GF-D8 (cell line): ENCODE results near the gene PRDM16.

Source experiments
- DNase-seq: peaks from one replicate; lab custom pipeline; 2025; lab: John Stamatoyannopoulos, UW

Gene PRDM16

GRCh38 chr1:3412376-3412775 is 343.4 kb downstream of the PRDM16 start:
- no peak for DNase-seq

DNA sequence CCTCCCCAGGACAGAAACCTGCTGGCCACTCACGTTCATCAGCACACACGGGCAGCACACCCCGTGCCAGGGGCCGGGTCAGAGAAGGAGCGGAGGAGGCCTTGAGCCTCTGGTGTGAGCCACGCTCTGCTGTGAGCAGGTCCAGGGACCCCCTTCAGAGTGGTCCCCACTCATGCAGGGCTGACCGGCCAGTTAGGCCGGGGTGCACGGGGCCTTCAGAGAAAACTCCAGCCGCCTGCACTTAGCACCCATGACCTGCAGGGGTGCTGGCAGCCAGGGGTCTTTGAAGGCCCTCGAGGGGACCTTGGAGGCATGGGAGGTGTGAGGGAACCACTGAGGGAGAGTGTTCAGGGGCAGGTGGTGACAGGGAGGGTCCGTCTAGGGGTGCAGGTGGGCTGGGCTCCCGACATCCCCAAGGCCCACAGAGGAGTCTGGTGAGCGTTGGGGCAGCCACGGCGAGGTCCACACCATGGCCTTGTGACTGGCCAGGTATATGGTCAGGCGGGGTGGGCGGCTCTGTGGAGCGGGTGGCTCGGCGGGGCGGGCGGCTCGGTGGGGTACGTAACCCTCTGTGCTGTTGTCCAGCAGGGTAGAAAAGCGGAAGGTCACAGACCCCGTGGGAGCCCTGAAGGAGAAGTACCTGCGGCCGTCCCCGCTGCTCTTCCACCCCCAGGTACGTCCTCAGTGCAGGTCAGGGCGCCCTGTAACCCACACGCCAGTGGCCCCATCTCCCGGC is 345.1 kb downstream of the PRDM16 start:
- DNase-seq: no peak

DNA sequence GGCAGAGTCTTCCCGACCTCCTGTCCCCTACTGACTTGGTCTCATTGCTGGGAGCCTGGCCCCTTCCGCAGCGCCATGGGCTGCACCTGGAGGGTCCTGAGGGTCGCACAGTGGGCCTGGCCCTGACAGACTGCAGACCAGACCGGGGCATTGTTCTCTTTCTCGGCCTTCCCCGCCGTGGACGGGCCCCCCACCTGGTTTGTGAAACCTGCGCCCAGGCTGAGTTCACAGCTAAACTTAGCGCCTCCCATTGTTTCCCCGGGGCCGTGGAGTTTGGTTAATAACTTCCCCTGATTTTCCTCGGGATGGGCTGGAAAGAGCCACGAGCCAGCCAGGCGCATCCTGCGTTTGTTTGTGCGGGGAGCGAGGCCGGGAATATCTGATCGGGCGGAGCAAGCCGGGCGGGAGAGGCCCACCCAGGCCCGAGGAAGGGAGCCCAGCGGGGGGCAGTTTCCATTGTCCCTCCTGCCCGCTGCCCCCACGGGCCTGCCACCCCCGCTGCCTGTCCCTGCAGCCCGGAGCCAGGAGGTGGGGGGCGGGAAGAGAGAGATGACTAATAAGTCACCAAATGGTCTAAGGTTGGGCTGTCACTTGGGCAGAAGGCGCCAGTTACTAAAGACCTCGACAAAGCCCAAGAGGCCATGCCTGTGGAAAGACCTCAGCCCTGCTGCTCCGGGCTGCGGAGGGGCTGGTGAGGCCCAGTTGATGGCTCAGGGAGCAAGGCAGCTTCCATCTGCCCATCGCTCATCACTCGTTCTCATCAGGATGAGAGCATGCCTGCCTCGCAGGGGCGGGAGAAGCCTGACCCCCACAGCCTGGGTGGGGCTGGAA is 346.5 kb downstream of the PRDM16 start:
- DNase-seq: no peak

- DNase-seq: no peak
These were observed 348.2 kb downstream of the PRDM16 start for GRCh38 chr1:3417082-3417739.

DNA sequence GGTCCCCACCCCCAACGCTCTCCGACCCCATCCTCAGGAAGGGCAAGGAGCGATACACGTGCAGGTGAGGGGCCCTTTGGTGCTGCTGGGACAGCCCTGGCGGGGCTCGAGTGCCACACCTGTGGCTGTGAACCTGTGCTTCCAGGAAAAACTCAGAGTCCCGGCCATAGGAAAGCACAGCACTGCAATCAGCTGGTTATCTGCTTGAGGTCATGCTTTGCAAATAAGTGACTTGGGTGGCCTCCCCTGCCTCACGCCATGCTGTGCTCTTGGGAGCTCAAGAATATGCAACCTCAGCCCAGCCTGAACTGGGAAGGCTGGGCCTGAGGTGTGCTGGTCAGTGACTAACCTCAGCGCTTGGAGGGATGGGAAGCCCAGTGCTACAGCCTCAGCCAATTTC is 348.9 kb downstream of the PRDM16 start:
- no peak for DNase-seq

DNA sequence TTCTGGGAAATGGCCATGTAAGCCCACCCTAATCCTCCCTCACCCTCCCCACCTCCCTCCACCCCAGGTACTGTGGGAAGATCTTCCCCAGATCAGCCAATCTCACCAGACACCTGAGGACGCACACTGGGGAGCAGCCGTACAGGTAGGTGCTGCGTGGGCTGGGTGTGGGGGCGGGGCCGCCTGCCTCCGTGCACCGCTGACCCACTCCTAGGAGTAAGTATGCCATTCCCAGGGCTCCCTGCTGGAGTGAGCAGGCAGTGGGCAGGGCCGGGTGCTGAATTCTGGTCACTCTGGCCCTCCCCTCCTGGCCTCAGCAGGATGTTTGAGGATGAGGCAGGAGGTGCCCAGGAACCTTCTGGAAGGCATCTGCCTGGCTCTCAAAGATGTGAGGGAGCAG is 349.6 kb downstream of the PRDM16 start:
- DNase-seq: no peak

GRCh38 chr1:3419415-3420204 is 350.6 kb downstream of the PRDM16 start:
- no peak for DNase-seq

- no peak for DNase-seq
These were observed 351.4 kb downstream of the PRDM16 start for GRCh38 chr1:3420218-3420951.

DNA sequence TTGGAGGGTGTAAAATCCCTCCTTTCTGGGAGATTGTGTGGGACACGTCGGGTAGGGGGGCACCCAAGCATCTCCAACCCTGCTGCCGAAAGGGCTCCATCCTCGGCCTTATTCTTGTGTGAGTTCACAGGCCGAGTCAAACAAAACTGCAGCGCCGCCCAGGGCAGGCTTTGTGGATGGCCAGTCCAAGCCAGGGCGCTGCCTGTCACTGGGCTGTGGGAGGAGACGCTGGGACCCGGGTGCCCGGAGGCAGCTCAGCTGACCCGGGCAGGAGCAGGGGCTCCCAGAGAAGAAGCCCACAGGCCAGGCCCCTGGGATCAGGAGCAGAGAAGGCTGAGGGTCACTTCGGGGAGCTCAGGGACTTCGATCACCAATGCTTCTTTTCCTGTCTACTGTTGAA is 353.6 kb downstream of the PRDM16 start:
- DNase-seq: no peak

GRCh38 chr1:3423245-3423829 is 354.3 kb downstream of the PRDM16 start:
- no peak for DNase-seq

DNA sequence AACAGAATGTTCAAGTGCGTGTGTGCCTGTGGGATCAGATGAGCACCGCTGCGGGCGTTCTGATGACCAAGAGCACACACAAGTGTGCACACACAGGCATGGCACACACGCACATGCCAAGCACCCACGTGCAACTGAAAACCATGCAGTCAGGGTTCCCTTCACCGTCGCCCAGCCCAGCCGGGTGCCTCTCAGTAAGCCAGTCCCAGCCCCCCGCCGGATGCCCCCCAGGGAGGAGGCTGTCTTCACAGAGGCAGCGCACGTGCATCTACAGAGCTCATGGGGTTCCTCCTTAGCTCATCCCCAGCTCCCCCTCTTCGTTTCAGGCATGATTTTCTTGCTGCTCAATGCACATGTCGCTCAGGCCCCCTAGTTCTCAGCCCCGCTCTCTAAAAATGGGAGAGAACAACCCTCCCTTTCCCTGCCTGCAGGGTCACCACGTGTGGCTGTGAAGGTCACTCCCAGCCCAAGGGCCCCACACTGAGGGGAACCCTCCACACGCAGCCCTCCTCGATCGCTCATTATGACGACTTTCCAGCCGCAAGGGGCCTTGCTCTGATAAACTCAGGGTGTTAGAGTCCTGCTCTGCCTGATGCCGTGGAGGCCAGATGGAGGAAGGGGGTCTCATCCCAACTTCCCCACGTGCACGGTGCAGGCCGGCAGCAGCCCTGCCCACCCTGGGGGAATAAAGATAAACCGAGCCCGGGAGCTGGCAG is 355.1 kb downstream of the PRDM16 start:
- no peak for DNase-seq

DNA sequence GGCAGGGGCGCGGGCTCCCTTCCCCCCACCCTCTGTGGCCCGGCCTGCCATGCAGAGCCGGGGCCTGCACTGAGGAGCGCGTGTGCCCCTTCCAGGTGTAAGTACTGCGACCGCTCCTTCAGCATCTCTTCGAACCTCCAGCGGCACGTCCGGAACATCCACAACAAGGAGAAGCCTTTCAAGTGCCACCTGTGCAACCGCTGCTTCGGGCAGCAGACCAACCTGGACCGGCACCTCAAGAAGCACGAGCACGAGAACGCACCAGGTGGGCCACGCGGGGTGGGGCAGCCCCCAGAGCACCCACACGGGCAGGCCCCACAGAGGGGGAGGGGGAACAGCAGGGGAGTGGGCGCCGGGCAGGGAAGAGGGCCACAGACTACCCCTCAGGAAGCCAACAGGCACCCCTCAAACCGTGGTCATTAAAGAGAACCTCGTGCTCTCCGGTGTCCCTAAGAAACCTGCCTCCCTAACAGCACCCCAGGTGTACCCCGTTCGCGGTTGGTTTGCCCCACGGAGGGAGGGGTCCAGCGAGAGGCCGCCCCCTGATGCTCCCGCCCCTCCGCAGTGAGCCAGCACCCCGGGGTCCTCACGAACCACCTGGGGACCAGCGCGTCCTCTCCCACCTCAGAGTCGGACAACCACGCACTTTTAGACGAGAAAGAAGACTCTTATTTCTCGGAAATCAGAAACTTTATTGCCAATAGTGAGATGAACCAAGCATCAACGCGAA is 356.6 kb downstream of the PRDM16 start:
- no peak for DNase-seq

- no peak for DNase-seq
These were observed 358.0 kb downstream of the PRDM16 start for GRCh38 chr1:3426956-3427535.

GRCh38 chr1:3427711-3428704 is 359.0 kb downstream of the PRDM16 start:
- no peak for DNase-seq

DNA sequence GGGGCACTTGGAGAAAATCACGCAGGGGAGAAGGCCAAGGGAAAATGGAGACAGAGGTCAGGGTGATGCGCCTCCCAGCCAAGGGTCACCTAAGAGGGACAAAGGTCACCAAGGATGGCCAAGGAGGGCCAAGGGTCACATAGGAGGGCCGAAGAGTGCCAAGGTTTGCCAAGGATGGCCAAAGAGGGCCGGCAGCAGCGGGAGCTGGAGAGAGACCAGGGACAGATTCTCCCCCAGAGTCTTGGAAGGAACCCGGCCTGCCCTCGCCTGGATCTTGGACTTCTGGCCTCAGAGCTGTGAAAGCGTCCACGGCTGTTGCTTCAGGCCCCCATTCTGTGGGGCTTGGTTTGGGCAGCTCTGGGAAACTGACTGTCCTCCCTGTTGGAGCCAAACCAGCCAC is 359.9 kb downstream of the PRDM16 start:
- no peak for DNase-seq

DNA sequence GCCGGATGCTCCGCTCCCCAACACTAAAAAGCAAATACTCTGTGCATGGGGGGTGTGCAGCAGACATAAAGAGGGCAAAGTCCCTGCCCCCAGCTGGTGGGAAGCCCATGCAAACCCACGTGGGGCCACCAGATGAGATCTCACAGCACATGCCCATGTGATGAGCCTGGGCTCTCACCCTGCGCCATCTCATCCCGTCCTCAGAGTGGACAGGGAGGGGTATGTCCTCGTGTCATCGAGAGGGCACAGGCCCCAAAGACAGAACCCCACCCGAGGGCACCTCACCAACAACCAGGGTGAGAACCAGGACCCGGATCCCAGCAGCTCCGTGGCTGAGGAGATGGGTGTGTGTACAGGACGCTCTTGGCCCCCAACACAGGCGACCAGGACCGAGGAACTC is 360.3 kb downstream of the PRDM16 start:
- no peak for DNase-seq

DNA sequence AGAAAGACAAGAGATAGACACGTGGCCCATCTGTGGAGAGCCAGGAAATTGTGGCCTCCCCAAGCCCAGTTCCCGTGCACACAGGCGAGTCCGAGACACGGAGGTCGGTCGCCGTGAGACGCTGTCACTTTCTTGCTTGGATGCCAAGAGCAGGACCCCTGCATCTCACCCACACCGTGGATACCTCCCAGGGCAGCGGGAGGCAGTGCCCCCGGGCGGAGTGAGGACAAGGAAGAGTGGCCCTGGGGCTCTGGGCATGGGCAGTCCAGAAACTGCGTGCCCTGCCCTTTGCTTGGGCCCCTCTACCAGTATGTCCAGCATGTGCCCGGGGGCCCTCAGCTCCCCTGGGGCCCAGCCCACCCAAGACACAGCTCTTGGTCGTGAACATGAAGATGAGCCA is 360.8 kb downstream of the PRDM16 start:
- DNase-seq: no peak

GRCh38 chr1:3430406-3430805 is 361.4 kb downstream of the PRDM16 start:
- no peak for DNase-seq
